HG03139 (cell line): ENCODE results near the gene MORN1.

Source experiments
- ATAC-seq: cut with Tn5 transposase; IDR thresholded peaks from one replicate; pipeline ENCODE4 v1.9.1; 2021; ENCODE audit not compliant: unreplicated experiment

MORN1 gene

GRCh38 chr1:2323451-2323974, 67.8 kb downstream of the MORN1 start:
- no peak for ATAC-seq

GRCh38 chr1:2322581-2323211, 68.7 kb downstream of the MORN1 start:
- ATAC-seq = no peak

- no peak for ATAC-seq
Observed at GRCh38 chr1:2322065-2322571, 69.2 kb downstream of the MORN1 start.

- ATAC-seq = no peak
Observed at GRCh38 chr1:2320760-2321667, 70.3 kb downstream of the MORN1 start.

GRCh38 chr1:2320006-2320405, 71.3 kb downstream of the MORN1 start:
- ATAC-seq = no peak

- no peak for ATAC-seq
Observed at GRCh38 chr1:2319291-2319690, 72.1 kb downstream of the MORN1 start.

GRCh38 chr1:2318314-2319278, 72.8 kb downstream of the MORN1 start:
- no peak for ATAC-seq

GRCh38 chr1:2317230-2318065, 73.9 kb downstream of the MORN1 start:
- no peak for ATAC-seq

GRCh38 chr1:2316451-2316961, 74.8 kb downstream of the MORN1 start:
- ATAC-seq = no peak

GRCh38 chr1:2315674-2316450, 75.5 kb downstream of the MORN1 start:
- ATAC-seq = no peak

GRCh38 chr1:2314803-2315673, 76.3 kb downstream of the MORN1 start:
- no peak for ATAC-seq

GRCh38 chr1:2314273-2314802, 77.0 kb downstream of the MORN1 start:
- ATAC-seq = no peak

GRCh38 chr1:2313651-2314261, 77.6 kb downstream of the MORN1 start:
- ATAC-seq = no peak

GRCh38 chr1:2312515-2313301, 78.6 kb downstream of the MORN1 start:
- no peak for ATAC-seq

GRCh38 chr1:2312160-2312514, 79.2 kb downstream of the MORN1 start:
- ATAC-seq = no peak

GRCh38 chr1:2311184-2312032, 79.9 kb downstream of the MORN1 start:
- ATAC-seq = no peak
